IPS-NIHi7 (cell line): ENCODE data around the gene ZNF777.
"Not testable (repeated sequence)": the region's sequence is repeated elsewhere in the genome, so short reads cannot be mapped to it uniquely, and the experiment has no call there.

Experiments used
- DNase-seq: peaks from one replicate; pipeline ENCODE4 v3.0.0; 2012; ENCODE audit warnings: mixed read lengths; ENCODE audit errors: extremely low spot score

Gene ZNF777

DNA sequence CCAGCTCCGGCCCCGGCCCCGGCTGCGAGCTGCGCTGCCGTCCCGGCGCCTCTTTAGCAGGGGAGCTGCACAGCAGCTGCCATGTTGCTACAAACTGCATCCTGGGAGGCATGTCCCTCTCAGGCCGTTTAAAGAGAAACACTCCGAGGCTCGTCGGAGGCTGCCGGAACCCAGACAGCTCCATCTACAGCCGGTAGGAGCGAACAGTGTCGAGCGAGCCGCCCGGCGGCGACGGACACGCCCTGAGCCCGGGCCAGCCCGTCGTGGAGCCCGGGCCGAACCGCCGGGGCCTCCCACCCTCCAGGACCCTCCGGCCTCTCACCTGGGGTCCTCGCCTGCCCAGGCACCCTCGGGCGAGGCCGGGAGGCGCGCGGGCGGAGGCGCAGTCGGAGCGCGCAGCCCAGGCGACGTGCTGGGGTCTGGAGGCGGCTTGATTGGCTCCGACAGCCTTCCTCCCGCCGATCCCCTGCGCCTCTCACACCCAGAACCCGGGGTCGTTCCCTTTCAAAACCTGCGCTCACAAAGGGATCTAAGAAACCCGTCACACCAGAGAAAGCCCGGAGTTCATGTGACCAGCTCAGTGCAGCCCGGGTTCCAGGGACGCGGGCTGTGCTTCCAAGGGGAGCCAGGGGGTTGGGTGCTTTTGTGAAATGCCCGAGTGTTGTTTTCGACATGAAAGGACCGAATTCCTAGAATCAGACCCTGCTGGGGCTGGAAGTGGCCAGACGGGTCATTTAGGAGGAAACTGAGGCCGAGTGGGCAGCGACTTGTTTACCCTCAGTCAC, at the start of gene ZNF777:
Gene ZNF777, minus strand, starts transcription at position 570 of the 785 bp plus-strand sequence. CDS start 5,040 bp downstream, outside the sequence.
- DNase-seq = peak; percentile 85

DNA sequence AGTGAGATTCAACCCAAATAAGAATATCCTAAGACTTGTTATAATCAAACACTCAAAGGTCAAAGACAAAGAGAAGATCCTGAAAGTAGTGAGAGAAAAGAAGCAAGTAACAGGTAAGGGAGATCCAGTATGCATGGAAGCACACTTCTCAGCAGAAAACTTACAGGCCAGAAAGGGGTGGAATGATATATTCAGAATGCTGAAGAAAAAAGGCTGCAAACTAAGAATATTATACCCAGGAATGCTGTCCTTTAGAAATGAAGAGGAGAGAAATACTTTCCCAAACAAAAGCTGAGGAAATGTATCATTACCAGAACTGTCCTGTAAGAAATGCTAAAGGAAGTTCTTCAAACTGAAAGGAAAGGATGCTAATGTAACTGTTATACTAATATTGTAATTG, 49.4 kb upstream of the ZNF777 start:
- no peak for DNase-seq

DNA sequence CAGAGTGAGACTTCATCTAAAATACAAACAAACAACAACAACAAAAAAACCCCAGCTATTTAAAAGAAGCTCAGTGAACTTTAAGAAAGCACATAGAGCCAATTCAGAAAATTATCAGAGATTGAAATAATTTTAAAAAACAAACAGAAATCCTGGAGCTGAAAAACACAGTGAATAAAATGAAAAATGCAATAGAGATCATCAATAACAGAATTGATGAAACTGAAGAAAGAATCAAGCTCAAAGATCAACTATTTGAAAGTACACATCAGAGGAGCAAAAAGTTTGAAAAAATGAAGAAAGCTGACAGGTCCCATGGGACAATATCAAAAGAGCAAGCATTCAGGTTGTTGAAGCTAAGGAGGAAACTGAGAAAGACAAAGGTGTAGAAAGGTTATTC, 48.9 kb upstream of the ZNF777 start:
- no peak for DNase-seq

DNA sequence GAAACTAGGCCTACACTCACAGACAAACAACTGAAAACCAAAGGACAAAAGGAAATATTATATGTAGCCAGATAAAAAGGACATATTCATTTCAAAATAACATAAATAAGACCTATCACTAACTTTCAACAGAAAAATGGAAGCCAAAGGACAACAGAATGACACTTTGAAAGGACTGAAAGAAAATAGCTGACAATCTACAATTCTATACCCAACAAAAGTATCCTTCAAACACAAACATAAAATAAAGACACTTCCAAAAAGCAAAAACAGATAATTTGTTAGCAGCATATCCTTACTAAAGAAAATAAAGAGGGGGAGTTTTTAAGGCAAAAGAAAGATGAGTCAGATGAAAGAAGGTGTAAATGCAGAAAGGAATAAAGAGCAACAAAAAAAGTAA, 44.7 kb upstream of the ZNF777 start:
- DNase-seq = no peak

DNA sequence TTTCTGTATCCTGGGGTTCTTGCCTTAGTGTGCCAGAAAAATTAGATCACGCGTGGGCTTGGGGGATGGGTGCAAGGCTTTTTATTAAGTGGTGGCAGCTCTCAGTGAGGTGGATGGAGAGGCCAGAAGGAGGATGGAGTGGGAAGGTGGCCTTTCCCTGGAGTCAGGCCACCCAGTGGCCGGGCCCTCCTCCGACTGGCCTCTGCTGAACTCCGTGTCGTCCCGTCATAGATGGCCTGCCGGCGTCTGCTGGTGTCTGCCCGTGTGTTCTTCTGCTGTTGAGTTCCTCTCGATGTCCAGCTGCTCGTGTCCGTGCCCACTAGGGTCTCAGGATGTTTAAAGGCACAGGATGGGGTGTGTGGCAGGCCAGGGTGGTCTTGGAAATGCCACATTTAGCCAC, 40.8 kb upstream of the ZNF777 start:
- DNase-seq = no peak

DNA sequence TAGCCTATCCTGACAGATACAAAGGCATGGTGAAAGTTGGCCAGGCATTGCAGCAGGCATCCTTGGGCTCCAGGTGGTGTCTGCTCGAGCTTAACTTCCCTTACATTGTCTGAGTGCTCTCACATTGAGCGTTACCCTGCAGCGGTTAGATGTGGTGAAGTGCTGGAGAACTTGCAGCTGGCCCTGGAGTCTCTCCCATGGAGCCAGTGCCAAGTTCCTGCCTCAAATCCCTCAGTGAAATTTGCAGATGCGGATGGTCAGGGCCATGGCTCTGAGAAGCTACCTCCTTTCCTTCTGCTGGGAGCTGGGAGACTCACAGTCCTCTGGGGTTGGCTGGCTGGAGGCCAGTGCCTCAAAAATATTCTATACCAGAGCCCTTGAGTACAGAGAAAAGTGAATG, 40.0 kb upstream of the ZNF777 start:
- no peak for DNase-seq

DNA sequence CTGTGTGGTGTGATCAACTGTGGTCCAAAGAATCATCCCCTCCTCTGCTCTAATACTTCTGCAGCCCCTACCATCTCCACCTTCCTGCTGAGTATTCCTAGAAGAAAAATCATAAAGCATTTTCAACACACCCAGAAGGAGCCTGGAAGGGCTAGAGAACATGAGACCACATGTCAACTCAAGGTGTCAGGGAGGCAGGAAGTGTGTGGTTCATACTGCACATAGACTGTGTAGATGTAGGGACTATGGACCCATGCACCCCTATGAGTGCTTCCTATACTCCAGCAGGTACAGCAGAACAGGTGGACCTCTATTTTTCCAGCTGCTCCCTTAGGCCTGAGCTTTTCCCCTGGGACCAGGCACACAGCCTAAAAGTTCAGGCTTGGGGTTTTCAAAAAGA, 39.3 kb upstream of the ZNF777 start:
- DNase-seq = no peak

DNA sequence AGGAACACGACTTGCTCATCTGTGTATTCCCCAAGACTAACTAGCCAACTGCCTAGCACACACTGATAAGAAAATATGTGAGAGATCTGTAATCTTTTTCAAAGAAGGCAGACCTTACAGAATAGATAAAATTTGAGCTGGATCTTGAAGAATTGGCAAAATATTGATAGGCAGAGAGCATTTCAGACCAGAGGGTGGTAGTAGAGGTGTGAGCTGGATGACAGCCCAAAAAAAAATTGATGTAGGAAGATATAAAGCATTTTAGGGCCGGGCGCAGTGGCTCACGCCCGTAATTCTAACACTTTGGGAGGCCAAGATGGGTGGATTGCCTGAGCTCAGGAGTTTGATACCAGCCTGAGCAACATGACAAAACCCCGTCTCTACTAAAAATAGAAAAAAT, 37.9 kb upstream of the ZNF777 start:
- DNase-seq = no peak

DNA sequence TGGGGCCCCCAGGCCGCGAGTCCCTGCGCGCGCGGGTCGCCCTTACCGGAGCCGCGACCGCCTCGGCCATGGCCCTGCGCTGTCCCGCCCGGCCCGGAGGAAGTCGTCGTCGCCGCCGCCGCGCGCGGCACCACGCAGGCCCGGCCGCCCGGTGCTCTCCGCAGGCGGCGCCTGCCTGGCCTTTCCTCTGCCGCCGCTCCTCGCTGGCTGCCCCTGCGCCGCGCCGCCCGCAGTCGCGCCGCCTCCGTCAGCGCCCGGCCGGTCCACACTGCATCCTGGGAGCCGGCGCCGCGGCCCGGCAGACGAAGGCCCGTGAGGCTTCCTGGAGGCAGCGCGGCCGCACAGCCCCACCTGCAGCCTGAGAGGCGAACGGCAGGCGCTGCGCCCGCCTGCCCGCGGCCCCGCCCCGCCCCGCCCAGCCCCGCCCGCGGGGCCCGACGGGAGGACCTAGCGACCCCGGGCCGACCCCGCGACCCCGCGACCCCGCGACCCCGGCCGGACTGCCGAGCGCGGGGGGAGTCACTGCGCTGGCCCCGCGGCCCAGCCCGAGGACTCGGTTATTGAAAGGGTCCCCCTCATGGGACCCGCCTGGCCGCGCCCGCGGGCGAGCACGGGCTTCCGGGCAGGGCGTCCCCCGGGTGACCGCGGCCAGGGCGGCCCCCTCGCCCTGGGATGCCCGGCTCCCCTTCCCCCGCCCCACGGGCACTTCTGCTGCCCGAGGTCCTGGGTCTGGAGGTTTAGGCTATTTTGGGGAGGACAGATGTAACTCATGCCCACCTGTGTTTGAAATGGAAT, 36.8 kb upstream of the ZNF777 start, which contains the start of gene ZNF746:
Gene ZNF746, minus strand, starts transcription at position 343 of the 795 bp plus-strand sequence. Its CDS starts 273 bp downstream, at position 70.
- peak; percentile 98 for DNase-seq

DNA sequence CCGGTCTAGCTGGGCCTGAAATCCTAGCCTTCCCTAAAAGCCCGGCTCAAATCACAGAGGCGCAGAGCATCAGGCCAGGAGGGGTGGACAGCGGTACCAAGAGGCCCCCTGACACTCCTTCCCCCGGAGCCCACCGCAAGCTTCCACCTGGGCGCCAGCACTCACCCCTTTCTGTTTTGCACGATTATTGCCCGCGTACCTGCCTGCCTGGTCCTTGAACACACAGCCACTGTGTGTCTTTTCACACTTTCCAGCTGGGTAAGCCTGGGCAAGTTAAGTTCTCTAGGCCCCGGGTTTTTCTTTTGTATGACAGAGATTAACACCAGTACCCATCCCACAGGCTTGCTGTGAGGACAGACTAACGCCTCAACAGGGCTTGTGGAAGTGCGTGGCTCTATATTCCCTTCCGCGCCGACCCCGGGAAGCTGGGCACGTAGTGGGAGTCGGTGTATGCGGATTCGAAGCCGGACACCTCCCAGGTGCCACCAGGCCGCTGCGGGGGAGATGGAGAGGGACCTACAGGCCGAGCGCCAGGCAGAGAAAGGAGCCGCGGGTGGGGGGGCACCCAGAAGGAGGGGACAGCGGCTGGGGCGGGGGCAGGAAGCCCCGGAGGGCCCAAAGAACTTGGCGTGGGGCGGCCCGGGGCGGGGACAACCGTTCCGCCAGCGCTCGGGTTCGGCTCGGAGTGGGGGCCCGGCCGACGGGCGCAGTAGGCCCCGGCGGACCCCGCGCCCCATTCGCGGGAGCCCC, 36.0 kb upstream of the ZNF777 start:
- peak; percentile 39 for DNase-seq

DNA sequence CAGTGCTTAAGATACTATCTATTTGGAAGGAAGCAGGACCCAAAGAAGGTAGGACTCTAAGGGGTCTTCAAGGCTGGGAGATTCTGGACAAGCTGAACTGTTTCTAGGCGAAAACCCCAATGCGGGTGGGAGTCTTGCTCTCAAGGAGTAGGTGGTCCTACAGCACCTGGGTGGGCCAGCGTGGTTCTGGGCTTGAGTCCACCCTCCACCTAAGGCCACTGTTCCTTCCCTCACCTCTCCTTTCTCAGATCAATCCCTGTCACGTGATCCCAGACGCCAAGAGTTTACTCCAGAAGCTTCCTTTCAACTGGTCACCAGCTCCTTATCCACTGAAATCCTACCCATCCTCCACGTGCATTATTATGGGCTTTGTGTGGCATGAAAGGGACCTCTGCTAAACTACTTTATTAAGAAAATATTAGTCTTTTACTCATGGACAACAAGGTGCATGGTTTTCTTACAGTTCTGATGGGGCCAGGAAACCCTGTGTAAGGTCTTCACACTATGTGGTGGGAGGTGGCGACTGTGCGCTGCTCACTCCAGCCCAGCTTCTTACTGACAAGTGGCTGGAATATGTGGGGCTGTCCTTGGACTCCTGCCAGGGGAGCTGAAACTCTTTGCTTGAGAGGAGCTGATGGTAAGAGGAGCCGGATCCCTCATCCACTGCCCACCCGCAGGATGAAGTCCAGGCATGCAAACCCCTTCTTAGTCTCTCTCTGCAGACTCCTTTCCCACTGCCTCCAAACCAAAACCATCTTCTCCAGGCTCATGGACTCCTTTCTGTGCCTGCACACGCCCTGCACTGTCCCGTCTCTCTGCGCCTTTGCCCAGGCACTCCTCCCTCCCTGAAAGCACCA, 35.2 kb upstream of the ZNF777 start:
- DNase-seq = no peak

DNA sequence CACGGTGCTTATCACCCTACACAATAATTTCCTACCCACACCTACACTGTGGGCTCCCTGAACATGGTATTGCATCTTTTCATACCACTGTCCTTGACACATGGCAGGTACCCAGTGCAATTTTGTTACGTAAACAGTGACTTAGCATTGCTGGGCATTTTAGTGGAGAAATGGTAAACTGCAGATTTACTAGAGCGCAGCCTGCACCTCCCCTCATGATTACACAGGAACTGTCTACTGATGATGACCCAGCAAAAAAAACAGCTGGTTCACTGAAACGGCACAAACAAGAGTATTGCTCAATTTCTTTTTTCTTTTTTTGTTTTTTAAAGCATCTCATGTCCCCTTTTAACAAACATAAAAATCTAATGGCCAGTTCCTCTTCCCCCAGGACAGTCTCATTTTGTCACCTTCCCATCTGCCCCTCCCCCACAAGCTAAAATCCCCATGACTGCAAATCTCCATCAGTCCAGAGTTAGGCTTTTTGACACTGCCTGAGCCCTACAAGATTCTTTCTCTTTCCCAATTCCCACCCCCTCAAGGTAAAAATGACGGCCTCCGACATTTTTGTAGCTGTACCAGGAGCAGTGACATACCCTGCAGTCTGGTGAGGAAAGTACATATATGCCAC, 34.0 kb upstream of the ZNF777 start:
- no peak for DNase-seq

DNA sequence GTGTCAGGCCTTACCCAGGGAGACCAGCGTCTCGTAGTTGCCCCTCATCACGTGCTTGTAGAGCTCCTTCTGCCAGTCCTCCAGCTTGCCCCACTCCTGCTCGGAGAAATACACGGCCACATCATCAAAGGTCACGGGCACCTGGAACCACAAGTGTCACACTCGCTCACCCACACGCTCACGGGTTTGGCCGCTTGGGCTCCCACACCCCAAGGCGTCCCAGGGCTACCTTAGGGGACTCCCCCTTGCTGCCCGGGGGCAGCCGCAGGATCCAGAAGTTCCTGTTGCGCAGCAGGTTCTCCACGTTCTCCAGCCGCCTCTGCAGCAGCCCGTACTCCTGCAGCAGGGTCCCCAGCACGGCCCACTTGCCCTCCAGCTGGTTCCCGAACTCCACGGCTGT, 33.1 kb upstream of the ZNF777 start:
- not testable (repeated sequence) for DNase-seq

DNA sequence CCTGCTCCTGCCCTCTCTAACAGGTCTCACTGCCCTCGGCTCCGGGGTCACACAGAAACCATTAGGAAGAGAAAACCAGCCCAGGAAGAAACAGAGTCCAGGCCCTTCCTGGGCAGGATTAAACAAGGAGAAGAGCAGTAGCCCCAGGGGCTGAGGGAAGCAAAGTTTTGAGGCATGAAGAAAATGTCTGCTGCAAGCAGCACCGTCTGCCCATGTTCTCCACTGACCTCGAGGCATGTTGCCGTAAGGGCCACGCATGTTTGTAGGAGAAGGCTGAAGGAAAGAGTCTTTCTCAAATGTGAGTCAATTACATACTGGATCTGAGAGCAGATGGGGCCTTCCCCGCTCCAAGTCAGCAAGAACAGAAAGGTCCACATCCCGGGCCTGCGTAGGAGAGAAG, 32.5 kb upstream of the ZNF777 start:
- no peak for DNase-seq

DNA sequence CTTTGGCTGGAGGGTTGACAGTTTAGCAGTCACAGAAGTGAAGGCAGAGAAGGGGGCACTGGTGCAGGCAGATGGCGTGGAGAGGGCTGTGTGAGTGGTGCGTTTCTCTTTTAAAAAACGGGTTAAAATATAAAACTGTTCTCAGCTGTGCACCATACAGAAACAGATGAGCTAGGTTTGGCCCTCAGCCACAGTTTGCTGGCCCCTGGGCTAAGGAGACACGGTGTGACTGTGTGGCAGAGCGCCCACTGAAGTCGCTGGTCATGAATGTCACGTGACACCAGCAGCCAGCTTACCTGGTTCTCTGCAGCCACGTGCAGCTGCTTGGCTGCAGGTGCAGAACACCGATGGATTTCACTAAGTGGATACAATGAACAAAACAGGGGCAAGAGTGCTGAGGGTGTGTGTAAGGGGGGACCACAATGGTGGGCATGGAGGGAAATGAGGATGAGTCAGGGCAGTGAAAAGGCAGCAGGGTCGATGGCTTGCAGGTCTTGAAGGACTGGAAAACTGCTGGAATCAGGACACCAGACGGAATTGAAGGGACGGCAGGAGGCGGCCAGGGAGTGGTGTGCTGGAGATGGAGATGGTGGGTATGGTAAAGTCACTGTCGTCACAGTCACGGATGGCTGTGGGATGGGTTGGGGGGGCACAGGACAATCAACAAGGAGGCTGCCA, 29.4 kb upstream of the ZNF777 start:
- no peak for DNase-seq

DNA sequence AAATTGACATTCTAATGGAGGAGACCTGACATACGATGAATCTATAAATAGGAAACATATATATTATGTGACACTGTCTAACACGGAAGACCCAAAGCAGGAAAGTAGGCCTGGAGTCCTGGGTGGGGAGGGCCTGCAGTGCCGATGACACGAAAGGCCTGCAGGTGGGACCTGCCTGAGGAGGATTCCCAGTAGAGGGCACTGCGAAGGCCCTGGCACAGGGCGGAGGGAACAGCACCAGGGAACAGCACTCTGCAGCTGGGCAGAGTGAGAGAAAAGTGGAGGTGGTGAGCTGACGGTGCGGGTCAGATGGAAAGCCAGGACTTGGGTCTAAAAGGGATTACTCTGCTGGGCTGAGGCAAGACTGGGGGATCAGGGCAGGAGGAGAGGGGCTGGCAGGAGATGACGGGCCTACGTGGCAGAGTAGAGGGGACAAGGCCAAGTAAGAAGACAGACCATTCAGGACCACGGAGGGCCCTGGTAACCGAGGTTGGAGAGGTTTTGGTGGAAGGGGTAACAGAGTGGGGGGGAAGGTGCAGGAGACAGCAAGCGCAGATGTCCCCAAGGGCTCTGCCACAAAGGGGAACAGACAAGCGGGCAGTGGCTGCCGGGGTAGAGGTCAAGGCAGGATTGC, 28.6 kb upstream of the ZNF777 start:
- peak; percentile 52 for DNase-seq

DNA sequence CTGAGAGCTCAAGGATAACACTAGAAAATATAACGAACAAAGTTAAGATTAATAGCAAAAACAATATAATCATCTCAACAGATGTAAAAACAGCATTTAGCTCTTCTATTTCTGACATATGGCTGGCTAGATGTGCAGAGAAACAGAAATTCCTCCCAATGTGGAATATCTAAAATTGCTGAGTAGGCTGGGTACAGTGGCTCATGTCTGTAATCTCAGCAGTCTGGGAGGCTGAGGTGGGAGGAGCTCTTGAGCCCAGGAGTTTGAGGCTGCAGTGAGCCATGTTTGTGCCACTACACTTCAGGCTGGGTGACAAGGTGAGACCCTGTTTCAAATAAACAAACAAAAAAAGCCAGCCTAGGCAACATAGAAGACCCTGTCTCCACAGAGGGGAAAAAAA, 18.7 kb upstream of the ZNF777 start:
- no peak for DNase-seq

DNA sequence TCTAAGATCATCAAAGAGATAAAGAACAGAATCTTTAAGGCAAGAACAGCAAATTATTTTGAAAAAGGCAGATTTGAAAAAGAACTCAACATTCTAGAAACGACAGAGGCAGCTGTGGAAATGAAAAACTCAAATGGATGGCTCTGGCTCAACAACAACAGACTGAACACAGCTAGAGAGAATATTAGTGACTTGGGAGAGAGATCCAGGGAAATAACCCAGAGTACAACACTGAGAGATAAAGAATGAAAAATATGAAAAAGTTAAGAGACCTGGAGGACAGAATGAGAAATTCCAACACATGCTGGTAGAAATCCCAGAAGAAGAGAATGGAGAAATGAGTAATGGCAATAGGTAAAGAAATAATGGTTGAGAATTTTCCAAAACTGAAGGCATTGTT, 17.9 kb upstream of the ZNF777 start:
- DNase-seq = no peak

DNA sequence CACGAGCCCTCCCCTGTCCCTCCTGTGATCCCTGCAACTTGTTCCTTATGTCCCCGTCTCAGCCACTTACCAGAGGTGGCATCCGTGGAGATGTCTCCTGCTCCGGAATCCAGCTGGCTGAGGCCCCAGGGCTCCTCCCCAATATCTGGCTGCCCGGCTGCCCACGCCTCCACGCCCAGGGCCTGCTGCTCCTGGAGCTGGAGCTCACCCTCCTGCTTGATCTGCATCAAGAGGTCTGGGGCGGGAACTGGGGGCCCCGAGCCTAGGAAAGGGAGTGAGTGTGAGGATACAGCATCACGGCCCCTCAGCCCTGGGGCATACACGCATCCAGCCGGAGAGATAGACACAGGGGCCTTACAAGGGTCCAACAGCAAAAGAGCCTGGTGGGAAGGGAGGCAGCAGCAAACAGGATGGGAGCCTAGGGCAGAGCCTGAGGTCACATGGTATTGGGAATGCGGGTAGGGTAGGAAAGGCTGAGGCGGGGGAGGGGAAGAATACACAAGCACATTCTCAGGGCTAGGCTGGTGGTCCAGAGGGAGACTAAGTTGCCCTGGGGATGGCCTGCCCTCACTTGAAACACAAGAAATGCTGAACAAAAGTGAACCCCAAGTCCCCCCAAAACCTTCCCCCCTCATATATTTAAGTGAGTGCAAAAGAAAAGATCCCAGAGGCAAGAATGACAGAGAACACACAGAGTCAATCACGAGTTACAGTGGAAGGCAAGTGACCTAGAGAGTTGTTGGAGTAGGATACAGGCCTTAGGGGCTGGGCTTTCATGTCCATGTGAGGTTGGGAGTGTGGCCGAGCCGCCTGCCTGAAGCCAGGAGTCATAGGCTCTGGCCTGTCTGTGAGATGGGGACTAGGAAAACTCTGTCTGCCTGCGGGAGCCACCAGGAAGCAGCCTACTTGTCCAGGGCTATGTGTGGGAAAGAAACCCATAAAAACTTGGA, 16.9 kb upstream of the ZNF777 start:
- peak; percentile 69 for DNase-seq
